H1 (cell line): ENCODE data around the gene SLC30A3. TPM values are rescaled to one million over a fixed set of nuclear protein-coding genes. Genes with fewer than 3 reads are reported as not detected.

ENCODE experiments used
- CTCF ChIA-PET: fragments of 300-600 bp; sonication (Branson Sonifier 250); formaldehyde crosslinking; loops from one replicate; lab custom pipeline; 2021; ENCODE audit not compliant: partially characterized antibody; lab: Charles Lee
- POLR2A ChIA-PET: fragments of 300-600 bp; sonication (Branson Sonifier 250); formaldehyde crosslinking; loops from one replicate; lab custom pipeline; 2021; ENCODE audit warnings: inconsistent platforms; ENCODE audit not compliant: partially characterized antibody; lab: Charles Lee
- DNase-seq, 2 experiments: peaks; one replicate each; pipeline versions ENCODE4 v3.0.0 to v3.0.0-alpha.2; 2010 to 2022; ENCODE audit warnings: low spot score in 2 of 2, low read depth in 1 of 2, mixed read lengths in 1 of 2
- FAIRE-seq: peaks from 2 replicates; lab custom pipeline; 2011; peaks lifted over from hg19 to GRCh38; lab: Jason Lieb, UNC
- H2AFZ ChIP-seq: 2 replicates; pipeline ENCODE4 v1.8.1; 2012; ENCODE audit warnings: low read length, inconsistent platforms
- H2AK5ac ChIP-seq: 2 replicates; pipeline ENCODE4 v1.6.1; 2013; ENCODE audit warnings: low read depth, low read length
- H2BK120ac ChIP-seq: replicated peaks from 2 replicates; pipeline ENCODE3; 2013; ENCODE audit warnings: low read depth, low read length, inconsistent platforms
- H2BK12ac ChIP-seq: 2 replicates; pipeline ENCODE4 v1.6.1; 2013; ENCODE audit warnings: low read depth, low read length
- H2BK15ac ChIP-seq: 2 replicates; pipeline ENCODE4 v1.6.1; 2013; ENCODE audit warnings: low read length
- H2BK20ac ChIP-seq: 2 replicates; pipeline ENCODE4 v1.6.1; 2013; ENCODE audit warnings: low read length
- H2BK5ac ChIP-seq: 2 replicates; pipeline ENCODE4 v1.6.1; 2013; ENCODE audit warnings: low read depth, low read length
- H3K14ac ChIP-seq: 2 replicates; pipeline ENCODE4 v1.6.1; 2013; ENCODE audit warnings: inconsistent platforms; ENCODE audit not compliant: insufficient read length
- H3K18ac ChIP-seq: 2 replicates; pipeline ENCODE4 v1.6.1; 2013; ENCODE audit warnings: low read length; ENCODE audit errors: extremely low read depth
- H3K23ac ChIP-seq: 2 replicates; pipeline ENCODE4 v1.6.1; 2013; ENCODE audit warnings: inconsistent platforms; ENCODE audit not compliant: insufficient read length
- H3K23me2 ChIP-seq: 2 replicates; pipeline ENCODE4 v1.6.1; 2013; ENCODE audit warnings: low read depth, low read length
- H3K27ac ChIP-seq: 2 replicates; pipeline ENCODE4 v1.6.1; 2011; ENCODE audit warnings: low read depth, low read length, inconsistent platforms
- H3K27me3 ChIP-seq, 4 experiments: replicated peaks in 1 of 4; 1 replicate in 1 of 4; 2 replicates in 3 of 4; pipeline versions ENCODE4 v1.6.1 to v1.8.1; 2011 to 2013; ENCODE audit warnings: low read length in 3 of 4, mild to moderate bottlenecking in 3 of 4, inconsistent platforms in 2 of 4, mixed read lengths in 2 of 4, moderate library complexity in 1 of 4; ENCODE audit not compliant: control insufficient read depth in 3 of 4, insufficient read depth in 3 of 4; ENCODE audit errors: extremely low read depth in 1 of 4
- H3K36me3 ChIP-seq, 4 experiments: 2 replicates each; pipeline versions ENCODE4 v1.6.1 to v1.8.1; 2011 to 2013; ENCODE audit warnings: mild to moderate bottlenecking in 4 of 4, low read length in 3 of 4, moderate library complexity in 2 of 4, control low read depth in 1 of 4, inconsistent platforms in 1 of 4; ENCODE audit not compliant: insufficient read depth in 4 of 4, control insufficient read depth in 2 of 4
- H3K4ac ChIP-seq: replicated peaks from 2 replicates; pipeline ENCODE3; 2013; ENCODE audit warnings: low read length, low read depth, mixed read lengths, inconsistent platforms; ENCODE audit not compliant: insufficient read length
- H3K4me1 ChIP-seq, 4 experiments: replicated peaks in 1 of 4; 1 replicate in 1 of 4; 2 replicates in 3 of 4; pipeline versions ENCODE4 v1.6.1 to v1.8.1; 2011 to 2013; ENCODE audit warnings: low read length in 3 of 4, inconsistent platforms in 2 of 4, mixed read lengths in 1 of 4; ENCODE audit not compliant: insufficient read depth in 4 of 4, control insufficient read depth in 3 of 4
- H3K4me2 ChIP-seq, 2 experiments: 2 replicates each; pipeline versions ENCODE4 v1.6.1 to v1.8.1; 2011 to 2013; ENCODE audit warnings: low read depth in 2 of 2, low read length in 2 of 2, control low read depth in 1 of 2, inconsistent platforms in 1 of 2, mild to moderate bottlenecking in 1 of 2; ENCODE audit not compliant: insufficient read depth in 1 of 2
- H3K4me3 ChIP-seq, 4 experiments: fragments of 200-600, 300-600 bp in 1 of 4; sonication (generic), shearing (Covaris generic), sonication (Bioruptor Twin) in 1 of 4; 2 replicates each; pipeline versions ENCODE4 v1.5.1 to v1.8.1; 2011 to 2016; ENCODE audit warnings: low read length in 4 of 4, low read depth in 3 of 4, control low read depth in 2 of 4, inconsistent platforms in 2 of 4, mild to moderate bottlenecking in 2 of 4, mixed read lengths in 1 of 4, moderate library complexity in 1 of 4; ENCODE audit not compliant: insufficient read depth in 2 of 4; ENCODE audit errors: extremely low read depth in 1 of 4
- H3K56ac ChIP-seq: replicated peaks from 2 replicates; pipeline ENCODE3; 2013; ENCODE audit warnings: low read depth, mild to moderate bottlenecking, mixed read lengths, low read length, inconsistent platforms; ENCODE audit not compliant: insufficient read length
- H3K79me1 ChIP-seq: 2 replicates; pipeline ENCODE4 v1.6.1; 2013; ENCODE audit warnings: low read depth, low read length, control low read depth
- H3K79me2 ChIP-seq, 2 experiments: 2 replicates each; pipeline versions ENCODE4 v1.6.1 to v1.8.1; 2012 to 2013; ENCODE audit warnings: low read length in 2 of 2, mild to moderate bottlenecking in 2 of 2, inconsistent platforms in 1 of 2; ENCODE audit not compliant: insufficient read depth in 2 of 2, control insufficient read depth in 1 of 2
- H3K9ac ChIP-seq, 4 experiments: replicated peaks in 1 of 4; 1 replicate in 1 of 4; 2 replicates in 3 of 4; pipeline versions ENCODE4 v1.6.1 to v1.8.1; 2011 to 2013; ENCODE audit warnings: low read depth in 3 of 4, low read length in 3 of 4, control low read depth in 2 of 4, mild to moderate bottlenecking in 2 of 4, moderate library complexity in 2 of 4, inconsistent platforms in 1 of 4; ENCODE audit errors: extremely low read depth in 1 of 4
- H3K9me3 ChIP-seq, 2 experiments: 2 replicates each; pipeline versions ENCODE4 v1.6.1 to v1.8.1; 2012 to 2013; ENCODE audit warnings: mild to moderate bottlenecking in 2 of 2, moderate library complexity in 2 of 2, control low read depth in 1 of 2, inconsistent platforms in 1 of 2, low read depth in 1 of 2, low read length in 1 of 2, mixed read lengths in 1 of 2; ENCODE audit not compliant: insufficient read depth in 2 of 2
- H4K20me1 ChIP-seq, 2 experiments: replicated peaks in 1 of 2; 2 replicates each; pipeline versions ENCODE3 to v1.8.1; 2011 to 2013; ENCODE audit warnings: inconsistent platforms in 2 of 2, low read length in 2 of 2, mild to moderate bottlenecking in 1 of 2; ENCODE audit not compliant: insufficient read depth in 2 of 2, control insufficient read depth in 1 of 2
- H4K5ac ChIP-seq: 2 replicates; pipeline ENCODE4 v1.6.1; 2013; ENCODE audit warnings: low read length, low read depth, mixed read lengths, inconsistent platforms; ENCODE audit not compliant: insufficient read length
- H4K8ac ChIP-seq: 2 replicates; pipeline ENCODE4 v1.8.0; 2013; ENCODE audit warnings: mild to moderate bottlenecking, moderate library complexity, low read length, inconsistent platforms; ENCODE audit not compliant: insufficient read depth; ENCODE audit errors: extremely low read depth
- H4K91ac ChIP-seq: replicated peaks from 2 replicates; pipeline ENCODE3; 2013; ENCODE audit warnings: low read length, mixed read lengths, inconsistent platforms; ENCODE audit not compliant: insufficient read length
- ATF2 ChIP-seq: IDR thresholded peaks from 2 replicates; pipeline ENCODE4 v1.6.1; 2012; ENCODE audit warnings: low read length, inconsistent platforms
- EZH2 ChIP-seq: fragments of 200-600 bp; sonication (generic); IDR thresholded peaks from 2 replicates; pipeline ENCODE4 v1.7.1; 2012; ENCODE audit warnings: low read depth, mild to moderate bottlenecking, moderate library complexity, low read length, inconsistent platforms; ENCODE audit not compliant: severe bottlenecking
- HDAC2 ChIP-seq, 2 experiments: fragments of 300-600 bp in 1 of 2; sonication (generic) in 1 of 2; IDR thresholded peaks; 2 replicates each; pipeline ENCODE4 v1.6.1; 2011 to 2012; ENCODE audit warnings: low read depth in 2 of 2, low read length in 2 of 2, mild to moderate bottlenecking in 2 of 2, moderate library complexity in 2 of 2, borderline replicate concordance in 1 of 2, inconsistent platforms in 1 of 2
- KDM1A ChIP-seq: fragments of 200-600, 300-600 bp; sonication (generic); IDR thresholded peaks from 2 replicates; pipeline ENCODE4 v1.7.1; 2016; ENCODE audit warnings: mild to moderate bottlenecking, low read length, borderline replicate concordance
- RFX5 ChIP-seq: IDR thresholded peaks from 2 replicates; pipeline ENCODE4 v1.6.1; 2011; ENCODE audit warnings: low read depth, low read length, improper control_type of control experiment, borderline replicate concordance
- SAP30 ChIP-seq: fragments of 300-600 bp; sonication (generic); IDR thresholded peaks from 2 replicates; pipeline ENCODE4 v1.7.1; 2012; ENCODE audit warnings: low read length, moderate library complexity, mild to moderate bottlenecking, inconsistent platforms; ENCODE audit not compliant: insufficient read depth, insufficient replicate concordance
- SIN3A ChIP-seq, 2 experiments: IDR thresholded peaks in 1 of 2; conservative IDR thresholded peaks in 1 of 2; 2 replicates each; pipeline ENCODE4 v1.6.1; 2011 to 2012; ENCODE audit warnings: low read length in 2 of 2, improper control_type of control experiment in 1 of 2, low read depth in 1 of 2, mild to moderate bottlenecking in 1 of 2
- SP4 ChIP-seq: IDR thresholded peaks from 2 replicates; pipeline ENCODE4 v1.6.1; 2012; ENCODE audit warnings: low read length, inconsistent platforms
- SRF ChIP-seq: IDR thresholded peaks from 2 replicates; pipeline ENCODE4 v1.6.1; 2011; ENCODE audit warnings: mild to moderate bottlenecking, low read depth, low read length, moderate library complexity
- WGBS, 2 experiments: shearing (Covaris generic) in 1 of 2; methylation state at CpG; one replicate each; pipeline versions ENCODE4 v1.1.6 to v1.1.7; 2013 to 2015; ENCODE audit warnings: low lambda C conversion rate in 2 of 2, mixed read lengths in 2 of 2, inconsistent platforms in 1 of 2, low coverage in 1 of 2, missing lambda C conversion rate in 1 of 2; ENCODE audit not compliant: insufficient replicate concordance in 2 of 2, insufficient coverage in 1 of 2, insufficient read length in 1 of 2; ENCODE audit errors: extremely low coverage in 1 of 2, missing lambda C conversion rate in 1 of 2; 5-methylcytosine and 5-hydroxymethylcytosine counted together
- polyA plus RNA-seq, 7 experiments: library from polyadenylated mRNA; depleted of rRNA in 3 of 7; stranded (reverse) in 5 of 7; unstranded in 2 of 7; fragments of >200 nt in 5 of 7; fragments of 200-250 nt in 2 of 7; gene quantifications; 1 replicate in 5 of 7; 2 replicates in 1 of 7; 4 replicates in 1 of 7; pipeline versions ENCODE4 v1.2.1 to v1.2.3, GENCODE V29; 2011 to 2013; ENCODE audit warnings: missing spikeins in 2 of 7, mixed read lengths in 2 of 7
- total RNA-seq: library from RNA; stranded (reverse); fragmentation: NEBNext Ultra II Directional; extraction: Animal tissue kit (Norgen Biotek cat#: 25700); gene quantifications from 2 replicates; pipeline ENCODE4 v1.2.1, GENCODE V29; 2021

SLC30A3 gene
- total and polyA plus RNA-seq, 2 of the 8 experiments (the other 6 are each of a cell fraction or from before 2014, with no cell fraction given): 15.2 to 30.7 TPM

DNA sequence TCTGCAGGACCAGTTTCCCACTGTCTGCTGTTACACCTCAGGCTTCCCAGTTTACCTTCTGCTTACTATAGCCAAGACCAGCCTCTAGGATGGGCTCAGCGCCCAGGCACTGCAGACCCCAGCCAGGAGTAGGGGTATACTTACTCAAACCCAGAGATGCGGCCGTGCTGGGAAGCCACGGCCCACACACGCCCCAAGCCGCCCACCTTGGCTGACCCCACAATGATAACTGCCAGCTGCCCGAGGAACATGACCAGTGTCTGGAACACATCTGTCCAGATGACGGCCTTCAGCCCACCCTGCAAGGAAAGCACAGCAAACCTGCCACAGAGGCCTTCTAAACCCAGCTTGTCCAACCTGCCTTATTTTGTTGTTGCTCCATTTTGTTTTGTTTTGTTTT, 57.6 kb downstream of the SLC30A3 start:
- ChIA-PET POLR2A (interaction anchor here (0.9 to 2.1 kb wide), 4 partner anchors 8 to 90 kb away, joined by 3 to 6 read pairs (median 4); partner anchors contain the start of gene CAD), CTCF (no interaction called here)
- peaks cover 0 to 22% of the 10 kb centered on the region in 2 experiments for H4K20me1 ChIP-seq
- no peak overlapping the region for H4K91ac ChIP-seq
- H3K79me1 ChIP-seq: no peaks in the 10 kb centered on the region
- no peak overlapping the region for H3K9ac ChIP-seq
- no peaks in the 10 kb centered on the region for H3K9me3 ChIP-seq
- H3K27me3 ChIP-seq: no peaks in the 10 kb centered on the region
- TF ChIP-seq SAP30: no peak
- no peak for TF ChIP-seq SP4
- no peak for TF ChIP-seq KDM1A
- TF ChIP-seq HDAC2 (IDR thresholded peaks at IDR 0.05; ENCODE audit: borderline replicate concordance in 1 of 2, low read depth in 2 of 2, low read length in 2 of 2): no peak
- no peak for TF ChIP-seq SIN3A (conservative IDR thresholded peaks at IDR 0.05 in 1 of 2, IDR thresholded peaks at IDR 0.05 in 1 of 2; ENCODE audit: low read depth in 1 of 2, low read length in 2 of 2)
- TF ChIP-seq ATF2: no peak
- TF ChIP-seq SRF: no peak
- TF ChIP-seq EZH2: no peak
- no peak for TF ChIP-seq RFX5
- no peak overlapping the region for H3K4ac ChIP-seq
- no peak overlapping the region for H2AK5ac ChIP-seq
- no peak overlapping the region for H2BK12ac ChIP-seq
- H4K8ac ChIP-seq: no peak overlapping the region
- no peaks in the 10 kb centered on the region; a peak in 1 of 7 replicates for H3K4me1 ChIP-seq
- peaks cover 0 to 11% of the 10 kb centered on the region in 2 experiments; a peak in 2 of 4 replicates for H3K79me2 ChIP-seq
- no peak overlapping the region for H3K4me3 ChIP-seq
- no peak overlapping the region for H2BK20ac ChIP-seq
- H2BK120ac ChIP-seq: no peak overlapping the region
- H4K5ac ChIP-seq: no peak overlapping the region
- H2AFZ ChIP-seq: no peak overlapping the region
- WGBS, 2 experiments: 84% methylated on average over 8 of the region's 8 CpGs; no CpG with 5 or more reads in 1 of the 2 experiments
- H3K56ac ChIP-seq: no peak overlapping the region
- no peak overlapping the region for H2BK15ac ChIP-seq
- H3K4me2 ChIP-seq: no peak overlapping the region
- H3K23ac ChIP-seq: no peak overlapping the region
- DNase-seq (no peak), FAIRE-seq (no peak)
- no peak overlapping the region for H3K14ac ChIP-seq
- peaks cover 57 to 91% (median 79%) of the 10 kb centered on the region in 4 experiments for H3K36me3 ChIP-seq
- H3K27ac ChIP-seq: no peak overlapping the region
- H3K23me2 ChIP-seq: no peaks in the 10 kb centered on the region
- H3K18ac ChIP-seq: no peak overlapping the region
- H2BK5ac ChIP-seq: no peak overlapping the region
